ENCODE measurements around the gene ACIN1.

The ACIN1 gene

GRCh38 chr14:23009483-23009938 lies 85.4 kb downstream of the ACIN1 start:
- no peak for DNase-seq

GRCh38 chr14:23008831-23009230 lies 86.1 kb downstream of the ACIN1 start:
- no peak for DNase-seq
